Astrocyte of the cerebellum (primary cell): ENCODE measurements around the gene SLC6A16.
"Not testable (repeated sequence)": the region's sequence is repeated elsewhere in the genome, so short reads cannot be mapped to it uniquely, and the experiment has no call there.

Source experiments
- DNase-seq: peaks from one replicate; pipeline ENCODE4 v3.0.0-alpha.2; 2011; ENCODE audit warnings: low read depth
- H3K4me3 ChIP-seq: 2 replicates; pipeline ENCODE4 v1.5.1; 2011; ENCODE audit warnings: mild to moderate bottlenecking, low read depth, low read length, moderate library complexity
- in situ Hi-C: cut with HindIII; loops from 2 replicates; pipeline ENCODE4 v1.10.0; 2017; ENCODE audit warnings: low sequenced_read_pairs
- TF ChIP-seq, protein P1 (sequence below): IDR thresholded peaks from 2 replicates; pipeline ENCODE4 v1.5.1; 2012; ENCODE audit warnings: low read length, low read depth, moderate library complexity, mild to moderate bottlenecking; ENCODE audit errors: missing control alignments

Gene SLC6A16

DNA sequence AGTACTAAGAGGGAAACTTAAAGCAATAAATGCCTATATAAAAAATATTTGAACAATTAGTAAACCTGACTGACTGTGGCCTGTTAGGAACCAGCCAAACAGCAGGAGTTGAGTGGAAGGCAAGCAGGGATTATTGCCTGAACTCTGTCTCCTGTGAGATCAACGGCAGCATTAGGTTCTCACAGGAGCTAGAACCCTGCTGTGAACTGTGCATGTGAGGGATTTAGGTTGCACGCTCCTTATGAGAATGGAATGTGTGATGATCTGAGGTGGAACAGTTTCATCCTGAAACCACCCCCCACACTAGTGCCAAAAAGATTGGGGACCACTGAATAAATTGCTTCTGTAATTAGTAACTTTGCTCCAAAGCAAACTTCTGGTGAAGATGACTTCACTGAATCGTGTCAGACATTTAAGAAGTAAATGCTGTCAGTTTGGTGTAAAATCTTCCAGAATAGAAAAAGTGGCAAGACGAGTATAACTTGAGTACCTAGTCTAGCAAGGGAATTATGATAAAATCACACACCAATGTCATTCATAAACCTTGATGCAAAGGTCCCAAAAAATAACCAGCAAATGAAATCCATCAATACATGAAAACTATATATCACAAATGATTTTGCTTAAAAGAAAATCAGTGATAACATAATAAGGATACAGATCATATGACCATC is 53.8 kb downstream of the SLC6A16 start:
- DNase-seq: peak; percentile 31
- in situ Hi-C loops: no loop called here
- TF ChIP-seq, protein P1, sequence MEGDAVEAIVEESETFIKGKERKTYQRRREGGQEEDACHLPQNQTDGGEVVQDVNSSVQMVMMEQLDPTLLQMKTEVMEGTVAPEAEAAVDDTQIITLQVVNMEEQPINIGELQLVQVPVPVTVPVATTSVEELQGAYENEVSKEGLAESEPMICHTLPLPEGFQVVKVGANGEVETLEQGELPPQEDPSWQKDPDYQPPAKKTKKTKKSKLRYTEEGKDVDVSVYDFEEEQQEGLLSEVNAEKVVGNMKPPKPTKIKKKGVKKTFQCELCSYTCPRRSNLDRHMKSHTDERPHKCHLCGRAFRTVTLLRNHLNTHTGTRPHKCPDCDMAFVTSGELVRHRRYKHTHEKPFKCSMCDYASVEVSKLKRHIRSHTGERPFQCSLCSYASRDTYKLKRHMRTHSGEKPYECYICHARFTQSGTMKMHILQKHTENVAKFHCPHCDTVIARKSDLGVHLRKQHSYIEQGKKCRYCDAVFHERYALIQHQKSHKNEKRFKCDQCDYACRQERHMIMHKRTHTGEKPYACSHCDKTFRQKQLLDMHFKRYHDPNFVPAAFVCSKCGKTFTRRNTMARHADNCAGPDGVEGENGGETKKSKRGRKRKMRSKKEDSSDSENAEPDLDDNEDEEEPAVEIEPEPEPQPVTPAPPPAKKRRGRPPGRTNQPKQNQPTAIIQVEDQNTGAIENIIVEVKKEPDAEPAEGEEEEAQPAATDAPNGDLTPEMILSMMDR: no peak

GRCh38 chr19:49266409-49266808 is 58.6 kb downstream of the SLC6A16 start:
- TF ChIP-seq, protein P1: peak; percentile 48
- in situ Hi-C loops, H3K4me3 ChIP-seq: not testable (repeated sequence)
- peak; percentile 19 for DNase-seq

More for the DNA sequence above, 53.8 kb downstream of the SLC6A16 start:
- no peak overlapping the region for H3K4me3 ChIP-seq

GRCh38 chr19:49264258-49264657 is 60.7 kb downstream of the SLC6A16 start:
- DNase-seq: no peak
- in situ Hi-C loops: no loop called here

GRCh38 chr19:49261602-49262001 is 63.4 kb downstream of the SLC6A16 start:
- TF ChIP-seq, protein P1: no peak
- in situ Hi-C loops: no loop called here
- no peak overlapping the region for H3K4me3 ChIP-seq
- no peak for DNase-seq

More at GRCh38 chr19:49264258-49264657, 60.7 kb downstream of the SLC6A16 start:
- TF ChIP-seq, protein P1: no peak
- H3K4me3 ChIP-seq: no peak overlapping the region

- TF ChIP-seq, protein P1: no peak
- in situ Hi-C loops: no loop called here
- H3K4me3 ChIP-seq: no peak overlapping the region
- no peak for DNase-seq
Observed at GRCh38 chr19:49256691-49257090, 68.3 kb downstream of the SLC6A16 start.

GRCh38 chr19:49255674-49256073 is 69.3 kb downstream of the SLC6A16 start:
- in situ Hi-C loops: no loop called here
- DNase-seq: no peak
- TF ChIP-seq, protein P1: no peak
- no peak overlapping the region for H3K4me3 ChIP-seq
